D721Med (cell line): Measurements from ENCODE around the gene TBC1D5.

Experiments
- DNase-seq: peaks from one replicate; pipeline ENCODE4 v3.0.0; 2011; ENCODE audit warnings: low spot score; ENCODE audit not compliant: insufficient read length
- FAIRE-seq: peaks from 2 replicates; lab custom pipeline; 2011; peaks lifted over from hg19 to GRCh38; lab: Jason Lieb, UNC
- CTCF ChIP-seq: IDR thresholded peaks from 2 replicates; pipeline ENCODE4 v1.5.1; 2012; ENCODE audit warnings: mild to moderate bottlenecking, control low read depth; ENCODE audit not compliant: insufficient read depth; ENCODE audit errors: missing control alignments

The TBC1D5 gene

DNA sequence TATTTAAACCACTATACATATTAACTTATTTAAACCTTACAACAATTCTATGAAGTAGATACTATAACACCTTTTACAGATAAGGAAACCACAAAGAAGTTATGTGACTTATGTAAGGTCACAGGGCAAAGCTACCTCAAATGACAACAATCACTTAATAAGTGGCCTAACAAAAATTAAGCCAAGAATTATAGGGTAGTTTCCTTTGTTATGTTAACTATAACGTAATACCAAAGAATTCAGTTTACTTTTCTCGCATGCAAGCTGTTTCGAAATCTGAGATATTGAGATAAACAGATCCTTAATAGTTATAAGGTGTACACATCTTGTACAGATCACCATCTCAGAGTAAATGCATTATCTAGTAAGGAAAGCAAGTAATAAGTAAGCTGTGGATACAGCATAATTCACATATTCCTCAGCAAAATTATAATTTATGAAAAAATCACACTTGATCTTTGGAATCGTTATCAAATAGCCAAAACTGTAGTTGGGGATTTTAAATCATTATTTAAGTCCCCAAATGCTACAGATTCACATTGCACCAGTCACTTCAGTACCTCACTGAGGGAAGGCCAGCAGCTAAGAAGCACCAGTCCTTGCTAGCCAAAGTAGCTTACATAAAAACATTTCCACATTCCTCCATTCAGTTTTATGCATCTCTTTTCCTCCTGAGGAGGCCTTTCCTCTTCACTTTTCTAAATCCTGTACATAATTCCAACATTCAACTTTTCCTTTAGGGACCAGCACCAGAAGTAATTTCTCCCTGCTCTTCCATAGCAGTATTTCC is 226.8 kb downstream of the TBC1D5 start:
- FAIRE-seq (peak; percentile 80), DNase-seq (no peak)
- TF ChIP-seq CTCF, result no peak

GRCh38 chr3:17514597-17514996 is 227.8 kb downstream of the TBC1D5 start:
- no peak for TF ChIP-seq CTCF
- FAIRE-seq (no peak), DNase-seq (no peak)

- no peak for DNase-seq
- no peak for TF ChIP-seq CTCF
- FAIRE-seq, result peak; percentile 11
These were observed 232.2 kb downstream of the TBC1D5 start for GRCh38 chr3:17510265-17510664.

DNA sequence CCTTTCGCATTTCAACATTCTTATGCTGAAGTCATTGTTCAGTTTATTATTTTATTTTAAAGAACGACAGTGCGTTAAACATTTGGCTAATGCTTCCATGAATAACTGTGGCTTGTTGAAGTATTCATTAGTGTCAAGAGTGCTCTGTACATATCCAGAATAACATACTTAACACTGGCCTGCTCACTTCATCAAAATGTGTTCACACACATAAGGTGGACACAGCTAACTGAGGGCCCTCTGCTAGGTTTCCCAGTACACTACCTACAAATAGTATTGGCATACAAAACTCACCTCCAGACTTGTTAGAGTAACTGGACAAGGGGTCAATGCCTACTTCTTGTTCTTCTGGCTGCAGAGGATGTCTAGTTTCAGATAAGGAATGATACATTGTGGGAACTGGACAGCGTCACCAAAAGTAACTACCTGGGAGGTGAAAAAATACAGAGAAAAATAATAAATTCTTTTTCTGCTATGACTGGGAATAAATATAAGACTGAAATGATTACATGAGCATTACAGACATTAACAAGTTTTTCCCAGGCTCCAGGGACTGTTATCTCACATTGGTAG is 234.2 kb downstream of the TBC1D5 start:
- no peak for DNase-seq
- FAIRE-seq, result no peak
- TF ChIP-seq CTCF, result no peak

GRCh38 chr3:17507480-17507879 is 235.0 kb downstream of the TBC1D5 start:
- DNase-seq (no peak), FAIRE-seq (no peak)
- TF ChIP-seq CTCF, result no peak

- DNase-seq, result no peak
- no peak for FAIRE-seq
- no peak for TF ChIP-seq CTCF
These were observed 236.6 kb downstream of the TBC1D5 start for GRCh38 chr3:17505856-17506255.

GRCh38 chr3:17501745-17502144 is 240.7 kb downstream of the TBC1D5 start:
- DNase-seq, result no peak
- TF ChIP-seq CTCF, result no peak
- no peak for FAIRE-seq
